Measurements from ENCODE around the gene C19orf67. TPM values are rescaled to one million over a fixed set of nuclear protein-coding genes. Genes with fewer than 3 reads are reported as not detected.
A peak's percentile ranks its signal among the peaks of the same experiment; 100 is the strongest.

Gene C19orf67
- total RNA-seq, 1 experiment from 2014 or later = not detected

DNA sequence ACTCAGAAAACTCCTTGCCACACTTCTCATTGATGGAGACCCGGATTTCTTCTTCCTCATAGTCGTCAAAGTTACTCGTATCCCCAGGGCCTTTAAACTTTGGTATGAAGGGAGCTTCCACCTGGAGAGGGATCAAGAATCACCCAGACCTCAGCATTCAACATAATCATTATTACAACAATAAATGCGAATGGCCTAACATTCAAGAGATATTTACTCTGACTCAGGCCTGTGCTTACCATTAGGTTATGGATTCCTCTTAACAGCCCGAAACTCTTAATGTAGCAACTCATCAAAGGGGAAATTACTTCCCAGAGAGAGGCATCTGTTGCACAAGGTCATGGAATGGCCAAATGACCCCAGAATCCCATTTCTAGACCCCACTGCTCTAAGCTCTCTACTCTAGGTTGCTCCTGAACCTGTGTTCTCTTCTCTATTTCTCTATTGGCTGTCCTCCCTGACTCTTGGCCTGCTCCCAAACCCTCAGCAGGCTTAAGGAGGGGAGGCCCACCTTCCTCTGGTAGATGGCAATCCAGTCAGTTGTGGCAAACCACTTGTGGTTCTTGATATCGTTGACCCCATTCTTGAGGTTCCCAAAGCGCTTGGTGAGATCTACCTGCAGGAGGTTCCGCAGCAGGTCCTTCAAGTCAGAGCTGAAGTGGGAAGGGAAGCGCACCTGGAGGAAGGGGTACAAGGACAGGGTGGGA, 7.7 kb upstream of the C19orf67 start:
- Histone ChIP-seq H3K4me1 (ENCODE audit: control insufficient read depth in 1 of 2, insufficient read depth in 2 of 2, low read length in 2 of 2) (peaks cover 12 to 19% of the 10 kb centered on the region in 2 experiments), H3K4me3 (replicated peaks in 1 of 2; ENCODE audit: low read depth in 1 of 2, low read length in 2 of 2) (no peak overlapping the region), H3K9me2 (ENCODE audit: insufficient read depth) (no peaks in the 10 kb centered on the region), H3K79me2 (ENCODE audit: insufficient read depth, low read length) (no peaks in the 10 kb centered on the region), H3K27me3 (ENCODE audit: insufficient read depth, low read length) (no peaks in the 10 kb centered on the region), H3K4me2 (ENCODE audit: low read length) (no peak overlapping the region), H3K27ac (ENCODE audit: low read depth, low read length) (no peak overlapping the region), H3K9me3 (ENCODE audit: control insufficient read depth in 1 of 2, insufficient read depth in 1 of 2, low read depth in 1 of 2, low read length in 2 of 2) (peaks cover 3 to 7% of the 10 kb centered on the region in 2 experiments; a peak in 1 of 4 replicates), H4K20me1 (ENCODE audit: insufficient read depth) (no peaks in the 10 kb centered on the region), H2AFZ (ENCODE audit: low read depth, low read length, poor library complexity, severe bottlenecking) (no peak overlapping the region), H3K9ac (ENCODE audit: low read length) (no peak overlapping the region), H3K36me3 (ENCODE audit: control insufficient read depth in 1 of 2, insufficient read depth in 2 of 2, low read length in 2 of 2) (peaks cover 0 to 6% of the 10 kb centered on the region in 2 experiments; a peak in 1 of 4 replicates)
- no peak for DNase-seq (ENCODE audit: low read depth, low spot score)
- CTCF ChIA-PET = interaction anchor here (0.6 kb wide), 1 partner anchor 22 kb away, joined by 3 read pairs; no protein-coding TSS in a partner anchor
- RAD21 ChIA-PET (ENCODE audit: low non-redundant PET in 1 of 2, low total read pairs in 2 of 2, uncharacterized antibody in 2 of 2, unreplicated experiment in 2 of 2) = no interaction called here
- TF ChIP-seq CBX3 (IDR thresholded peaks at IDR 0.05; ENCODE audit: low read depth) (peak; percentile 52; the same call in 1 of the 2 replicates), ELF1 (IDR thresholded peaks at IDR 0.05; ENCODE audit: borderline replicate concordance, low read depth) (no peak)
- POLR2A ChIA-PET = no interaction called here
- BruUV-seq (replicated peaks) = no TSS peak
- intact Hi-C loops (cut with micrococcal nuclease) = no loop called here
- no peak for ATAC-seq

DNA sequence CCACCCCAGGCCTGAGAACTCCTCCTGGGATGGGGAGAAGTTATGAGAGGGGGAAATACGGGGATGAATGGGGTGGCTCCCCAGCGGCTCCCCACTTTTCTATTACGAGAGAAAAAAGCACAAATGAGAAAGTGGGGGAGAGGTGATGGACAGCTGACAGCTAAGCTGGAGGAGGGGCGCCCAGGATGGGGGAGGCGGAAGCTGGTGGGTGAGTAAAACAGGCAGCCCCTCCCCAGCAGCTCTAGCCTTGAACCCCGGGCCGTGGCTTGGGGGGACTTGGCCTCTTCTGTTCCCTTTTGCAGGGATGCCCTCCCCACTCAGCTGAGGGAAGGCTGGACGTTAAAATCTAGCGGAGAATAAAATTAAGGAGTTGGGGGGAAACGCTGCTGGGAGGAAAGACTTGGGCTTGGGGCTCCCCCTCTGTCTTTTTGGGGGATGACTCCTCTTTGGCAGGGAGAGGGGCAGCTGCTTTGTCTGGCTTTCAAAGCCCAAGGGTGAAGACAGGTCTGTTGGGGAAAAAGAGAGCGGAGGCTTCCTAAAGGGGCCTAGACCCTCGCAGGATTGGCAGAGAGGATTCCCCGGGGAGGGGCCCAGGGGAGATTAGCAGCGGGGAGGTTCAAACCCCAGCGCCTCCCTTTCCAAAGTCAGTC, 6.4 kb upstream of the C19orf67 start:
- ChIA-PET RAD21 (ENCODE audit: low non-redundant PET in 1 of 2, low total read pairs in 2 of 2, uncharacterized antibody in 2 of 2, unreplicated experiment in 2 of 2) (no interaction called here), POLR2A (no interaction called here)
- intact Hi-C loops (cut with micrococcal nuclease) = no loop called here

More for the DNA sequence above, 6.4 kb upstream of the C19orf67 start:
- Histone ChIP-seq H3K4me1 (ENCODE audit: control insufficient read depth in 1 of 2, insufficient read depth in 2 of 2, low read length in 2 of 2) (peaks cover 12 to 19% of the 10 kb centered on the region in 2 experiments), H3K9me2 (ENCODE audit: insufficient read depth) (no peaks in the 10 kb centered on the region), H3K9ac (ENCODE audit: low read length) (peak overlapping the region; percentile 73), H3K27ac (ENCODE audit: low read depth, low read length) (peak overlapping the region; percentile 83), H2AFZ (ENCODE audit: low read depth, low read length, poor library complexity, severe bottlenecking) (no peak overlapping the region), H3K4me3 (replicated peaks in 1 of 2; ENCODE audit: low read depth in 1 of 2, low read length in 2 of 2) (peak overlapping the region; percentile 41 to 66), H3K9me3 (ENCODE audit: control insufficient read depth in 1 of 2, insufficient read depth in 1 of 2, low read depth in 1 of 2, low read length in 2 of 2) (peaks cover 3 to 7% of the 10 kb centered on the region in 2 experiments; a peak in 1 of 4 replicates), H3K27me3 (ENCODE audit: insufficient read depth, low read length) (no peaks in the 10 kb centered on the region), H4K20me1 (ENCODE audit: insufficient read depth) (no peaks in the 10 kb centered on the region), H3K4me2 (ENCODE audit: low read length) (peak overlapping the region; percentile 91), H3K79me2 (ENCODE audit: insufficient read depth, low read length) (no peaks in the 10 kb centered on the region), H3K36me3 (ENCODE audit: control insufficient read depth in 1 of 2, insufficient read depth in 2 of 2, low read length in 2 of 2) (peaks cover 0 to 9% of the 10 kb centered on the region in 2 experiments; a peak in 1 of 4 replicates)
- no peak for DNase-seq (ENCODE audit: low read depth, low spot score)
- TSS peak; percentile 79 for BruUV-seq (replicated peaks)
- ATAC-seq = no peak
- TF ChIP-seq, protein P1, sequence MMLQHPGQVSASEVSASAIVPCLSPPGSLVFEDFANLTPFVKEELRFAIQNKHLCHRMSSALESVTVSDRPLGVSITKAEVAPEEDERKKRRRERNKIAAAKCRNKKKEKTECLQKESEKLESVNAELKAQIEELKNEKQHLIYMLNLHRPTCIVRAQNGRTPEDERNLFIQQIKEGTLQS (IDR thresholded peaks at IDR 0.05) = no peak
- no peak for TF ChIP-seq CEBPB (IDR thresholded peaks at IDR 0.05; ENCODE audit: low read depth)
- TF ChIP-seq POLR2AphosphoS5 (IDR thresholded peaks at IDR 0.05; ENCODE audit: low read depth, low read length) = no peak
- TF ChIP-seq ELF1 (IDR thresholded peaks at IDR 0.05; ENCODE audit: borderline replicate concordance, low read depth) = no peak
- TF ChIP-seq, protein P2, sequence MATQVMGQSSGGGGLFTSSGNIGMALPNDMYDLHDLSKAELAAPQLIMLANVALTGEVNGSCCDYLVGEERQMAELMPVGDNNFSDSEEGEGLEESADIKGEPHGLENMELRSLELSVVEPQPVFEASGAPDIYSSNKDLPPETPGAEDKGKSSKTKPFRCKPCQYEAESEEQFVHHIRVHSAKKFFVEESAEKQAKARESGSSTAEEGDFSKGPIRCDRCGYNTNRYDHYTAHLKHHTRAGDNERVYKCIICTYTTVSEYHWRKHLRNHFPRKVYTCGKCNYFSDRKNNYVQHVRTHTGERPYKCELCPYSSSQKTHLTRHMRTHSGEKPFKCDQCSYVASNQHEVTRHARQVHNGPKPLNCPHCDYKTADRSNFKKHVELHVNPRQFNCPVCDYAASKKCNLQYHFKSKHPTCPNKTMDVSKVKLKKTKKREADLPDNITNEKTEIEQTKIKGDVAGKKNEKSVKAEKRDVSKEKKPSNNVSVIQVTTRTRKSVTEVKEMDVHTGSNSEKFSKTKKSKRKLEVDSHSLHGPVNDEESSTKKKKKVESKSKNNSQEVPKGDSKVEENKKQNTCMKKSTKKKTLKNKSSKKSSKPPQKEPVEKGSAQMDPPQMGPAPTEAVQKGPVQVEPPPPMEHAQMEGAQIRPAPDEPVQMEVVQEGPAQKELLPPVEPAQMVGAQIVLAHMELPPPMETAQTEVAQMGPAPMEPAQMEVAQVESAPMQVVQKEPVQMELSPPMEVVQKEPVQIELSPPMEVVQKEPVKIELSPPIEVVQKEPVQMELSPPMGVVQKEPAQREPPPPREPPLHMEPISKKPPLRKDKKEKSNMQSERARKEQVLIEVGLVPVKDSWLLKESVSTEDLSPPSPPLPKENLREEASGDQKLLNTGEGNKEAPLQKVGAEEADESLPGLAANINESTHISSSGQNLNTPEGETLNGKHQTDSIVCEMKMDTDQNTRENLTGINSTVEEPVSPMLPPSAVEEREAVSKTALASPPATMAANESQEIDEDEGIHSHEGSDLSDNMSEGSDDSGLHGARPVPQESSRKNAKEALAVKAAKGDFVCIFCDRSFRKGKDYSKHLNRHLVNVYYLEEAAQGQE (IDR thresholded peaks at IDR 0.05; ENCODE audit: low read depth) = no peak
- no peak for TF ChIP-seq ZNF274 (IDR thresholded peaks at IDR 0.05; ENCODE audit: low read depth, low read length)
- CTCF ChIA-PET = no interaction called here
